Cardiac muscle cell (in vitro differentiated cells and primary cell): ENCODE data around the gene LY6G6D. TPM values are rescaled to one million over a fixed set of nuclear protein-coding genes. Genes with fewer than 3 reads are reported as not detected.
A peak's percentile ranks its signal among the peaks of the same experiment; 100 is the strongest.
"Not testable (repeated sequence)": the region's sequence is repeated elsewhere in the genome, so short reads cannot be mapped to it uniquely, and the experiment has no call there.

Experiments
- DNase-seq, 2 donors: peaks; one replicate each; pipeline versions ENCODE4 v3.0.0 to v3.0.0-alpha.2; 2010 to 2017; ENCODE audit warnings: low read depth in 1 of 2, low spot score in 1 of 2
- H3K27ac ChIP-seq: fragments of 200-600 bp; sonication (generic); 2 replicates; pipeline ENCODE4 v1.5.1; 2016
- H3K27me3 ChIP-seq: fragments of 200-600 bp; sonication (generic); 2 replicates; pipeline ENCODE4 v1.6.0; 2016; ENCODE audit warnings: control low read depth
- H3K36me3 ChIP-seq: fragments of 200-600 bp; sonication (generic); 2 replicates; pipeline ENCODE4 v1.5.1; 2016; ENCODE audit warnings: control low read depth
- H3K4me1 ChIP-seq: fragments of 200-600 bp; sonication (generic); 2 replicates; pipeline ENCODE4 v1.8.1; 2017; ENCODE audit warnings: low read depth, mild to moderate bottlenecking, mixed run types
- H3K4me3 ChIP-seq: fragments of 200-600 bp; sonication (generic); 2 replicates; pipeline ENCODE4 v1.5.1; 2016; ENCODE audit warnings: mild to moderate bottlenecking
- H3K9me3 ChIP-seq: fragments of 200-600 bp; sonication (generic); 2 replicates; pipeline ENCODE4 v1.5.1; 2017; ENCODE audit warnings: low read depth, mild to moderate bottlenecking, control low read depth
- polyA plus RNA-seq: library from polyadenylated mRNA; unstranded; fragments of >200 nt; fragmentation: Nextera tagmentation; extraction: Ambion mirVana; gene quantifications from 2 replicates; pipeline ENCODE4 v1.2.1, GENCODE V29; 2016
- total RNA-seq: library from RNA; depleted of rRNA; stranded (reverse); fragments of >200 nt; gene quantifications from 2 replicates; pipeline ENCODE4 v1.2.3, GENCODE V29; 2016
- TF ChIP-seq, protein P1 (sequence below): IDR thresholded peaks from 2 replicates; pipeline ENCODE4 v1.5.1; 2012; ENCODE audit warnings: low read depth, mild to moderate bottlenecking, low read length

Gene LY6G6D
- total and polyA plus RNA-seq, 2 experiments from 2014 or later: not detected

DNA sequence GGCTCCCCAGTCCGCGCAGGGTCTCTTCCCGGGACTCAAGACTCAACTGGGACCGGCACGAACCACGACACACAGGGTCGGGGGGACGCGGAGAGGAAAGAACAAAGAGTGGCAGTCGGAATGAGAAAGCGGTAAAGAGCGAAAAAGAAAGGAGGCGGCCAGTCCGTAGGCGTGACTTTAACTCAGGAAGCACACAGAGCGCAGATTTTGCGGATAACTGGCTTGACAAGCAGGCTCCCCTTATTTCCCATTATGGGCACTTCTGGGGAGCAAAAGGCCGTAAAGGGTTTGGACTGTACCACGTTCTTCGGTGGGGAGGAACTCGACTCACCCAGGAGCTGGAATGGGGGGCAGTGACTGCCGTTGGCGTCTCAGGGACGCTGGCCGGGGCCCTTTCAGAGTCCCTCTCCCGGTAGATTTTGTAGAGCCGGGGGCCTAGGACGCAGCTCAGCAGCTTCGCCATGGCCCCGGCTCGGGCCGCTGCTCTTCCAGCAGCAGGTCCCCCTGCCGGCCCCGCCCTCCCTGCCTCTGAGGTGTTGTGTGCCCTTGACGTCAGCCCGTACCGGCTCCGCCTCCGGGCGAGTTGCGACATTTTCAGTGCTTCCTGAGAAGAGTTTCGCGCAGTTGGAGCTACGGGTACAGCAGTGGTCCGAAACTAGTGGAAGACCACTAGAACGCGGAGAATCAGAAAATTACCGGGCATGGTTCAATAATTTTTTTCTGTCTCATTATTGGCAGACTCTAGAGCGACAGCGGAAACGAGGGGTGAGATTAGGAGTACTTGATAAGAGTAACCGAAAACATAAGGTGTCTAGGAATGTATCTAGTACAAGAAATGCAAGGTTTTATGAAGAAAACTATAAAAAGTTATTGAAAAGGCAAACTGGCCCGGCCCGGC lies 12.1 kb upstream of the LY6G6D start, which contains the start of gene ABHD16A:
Gene ABHD16A, minus strand, starts transcription at position 506 of the 898 bp plus-strand sequence. Its CDS starts 43 bp downstream, at position 463.
- Histone ChIP-seq H3K27me3 (no peaks in the 10 kb centered on the region), H3K9me3 (no peaks in the 10 kb centered on the region), H3K4me3 (peak within 1 kb of the TSS; percentile 88), H3K27ac (peak within 1 kb of the TSS; percentile 96), H3K36me3 (peaks cover 5% of the 10 kb centered on the region), H3K4me1 (peaks cover 8% of the 10 kb centered on the region)
- TF ChIP-seq, protein P1, sequence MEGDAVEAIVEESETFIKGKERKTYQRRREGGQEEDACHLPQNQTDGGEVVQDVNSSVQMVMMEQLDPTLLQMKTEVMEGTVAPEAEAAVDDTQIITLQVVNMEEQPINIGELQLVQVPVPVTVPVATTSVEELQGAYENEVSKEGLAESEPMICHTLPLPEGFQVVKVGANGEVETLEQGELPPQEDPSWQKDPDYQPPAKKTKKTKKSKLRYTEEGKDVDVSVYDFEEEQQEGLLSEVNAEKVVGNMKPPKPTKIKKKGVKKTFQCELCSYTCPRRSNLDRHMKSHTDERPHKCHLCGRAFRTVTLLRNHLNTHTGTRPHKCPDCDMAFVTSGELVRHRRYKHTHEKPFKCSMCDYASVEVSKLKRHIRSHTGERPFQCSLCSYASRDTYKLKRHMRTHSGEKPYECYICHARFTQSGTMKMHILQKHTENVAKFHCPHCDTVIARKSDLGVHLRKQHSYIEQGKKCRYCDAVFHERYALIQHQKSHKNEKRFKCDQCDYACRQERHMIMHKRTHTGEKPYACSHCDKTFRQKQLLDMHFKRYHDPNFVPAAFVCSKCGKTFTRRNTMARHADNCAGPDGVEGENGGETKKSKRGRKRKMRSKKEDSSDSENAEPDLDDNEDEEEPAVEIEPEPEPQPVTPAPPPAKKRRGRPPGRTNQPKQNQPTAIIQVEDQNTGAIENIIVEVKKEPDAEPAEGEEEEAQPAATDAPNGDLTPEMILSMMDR: no peak
- DNase-seq: peak; percentile 99

DNA sequence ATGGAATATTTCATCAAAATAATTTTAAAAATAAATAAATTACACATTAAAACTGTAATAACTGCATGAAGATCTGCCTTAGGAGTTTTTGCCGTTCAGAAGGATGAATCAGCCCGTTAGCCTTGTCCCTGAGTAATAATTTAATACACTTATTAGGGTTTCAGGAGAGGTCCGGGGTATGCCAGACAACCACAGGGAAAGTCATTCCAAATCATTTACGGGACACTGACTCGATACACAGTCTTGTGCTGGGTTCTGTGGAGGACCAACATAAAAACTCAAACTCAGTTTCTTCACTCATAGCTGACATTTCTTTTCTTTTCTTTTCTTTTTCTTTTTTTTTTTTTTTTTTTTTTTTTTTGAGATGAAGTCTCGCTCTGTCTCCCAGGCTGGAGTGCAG lies 9.2 kb upstream of the LY6G6D start:
- Histone ChIP-seq H3K36me3 (no peaks in the 10 kb centered on the region), H3K9me3 (no peaks in the 10 kb centered on the region), H3K4me3 (no peak overlapping the region), H3K27me3 (no peaks in the 10 kb centered on the region), H3K4me1 (peaks cover 8% of the 10 kb centered on the region), H3K27ac (no peak overlapping the region)
- TF ChIP-seq, protein P1: no peak
- no peak for DNase-seq

DNA sequence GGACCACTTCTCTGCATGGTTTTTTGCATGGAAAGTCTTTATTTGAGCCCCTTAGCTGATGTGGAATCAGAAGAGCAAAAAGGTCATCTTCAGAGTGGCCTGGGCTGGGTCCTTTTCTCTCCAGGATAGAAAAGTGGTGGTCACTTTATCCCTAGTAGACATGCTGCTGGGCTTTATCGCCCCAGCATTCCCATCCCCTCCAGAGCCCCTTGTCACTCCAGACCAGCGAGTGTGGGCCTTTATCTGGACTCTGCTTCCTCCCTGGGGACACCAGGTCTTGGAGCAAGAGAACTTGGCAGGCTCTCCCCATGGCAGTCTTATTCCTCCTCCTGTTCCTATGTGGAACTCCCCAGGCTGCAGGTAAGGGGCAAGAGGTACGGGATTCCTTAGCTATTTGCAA lies 8.5 kb upstream of the LY6G6D start, which contains the start of gene LY6G6F:
Gene LY6G6F, plus strand, starts transcription at position 268 of the 400 bp plus-strand sequence. Its CDS starts 41 bp downstream, at position 309.
- no peaks in the 10 kb centered on the region for H3K9me3 ChIP-seq
- TF ChIP-seq, protein P1: no peak
- H3K4me1 ChIP-seq: peaks cover 6% of the 10 kb centered on the region
- DNase-seq: peak in 1 of 2 donors; percentile 62
- H3K36me3 ChIP-seq: no peaks in the 10 kb centered on the region
- H3K4me3 ChIP-seq: no peak within 1 kb of the TSS
- no peaks in the 10 kb centered on the region for H3K27me3 ChIP-seq
- H3K27ac ChIP-seq: no peak within 1 kb of the TSS

DNA sequence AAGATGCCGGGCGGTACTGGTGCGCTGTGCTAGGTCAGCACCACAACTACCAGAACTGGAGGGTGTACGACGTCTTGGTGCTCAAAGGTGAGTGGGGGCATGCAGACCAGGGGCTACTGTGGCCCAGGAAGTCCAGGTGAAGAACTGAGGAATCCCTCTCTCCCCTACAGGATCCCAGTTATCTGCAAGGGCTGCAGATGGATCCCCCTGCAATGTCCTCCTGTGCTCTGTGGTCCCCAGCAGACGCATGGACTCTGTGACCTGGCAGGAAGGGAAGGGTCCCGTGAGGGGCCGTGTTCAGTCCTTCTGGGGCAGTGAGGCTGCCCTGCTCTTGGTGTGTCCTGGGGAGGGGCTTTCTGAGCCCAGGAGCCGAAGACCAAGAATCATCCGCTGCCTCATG lies 7.4 kb upstream of the LY6G6D start:
- H3K4me1 ChIP-seq: no peaks in the 10 kb centered on the region
- no peaks in the 10 kb centered on the region for H3K36me3 ChIP-seq
- H3K4me3 ChIP-seq: no peak overlapping the region
- H3K27me3 ChIP-seq: no peaks in the 10 kb centered on the region
- no peak overlapping the region for H3K27ac ChIP-seq
- TF ChIP-seq, protein P1: no peak
- no peak for DNase-seq
- no peaks in the 10 kb centered on the region for H3K9me3 ChIP-seq

DNA sequence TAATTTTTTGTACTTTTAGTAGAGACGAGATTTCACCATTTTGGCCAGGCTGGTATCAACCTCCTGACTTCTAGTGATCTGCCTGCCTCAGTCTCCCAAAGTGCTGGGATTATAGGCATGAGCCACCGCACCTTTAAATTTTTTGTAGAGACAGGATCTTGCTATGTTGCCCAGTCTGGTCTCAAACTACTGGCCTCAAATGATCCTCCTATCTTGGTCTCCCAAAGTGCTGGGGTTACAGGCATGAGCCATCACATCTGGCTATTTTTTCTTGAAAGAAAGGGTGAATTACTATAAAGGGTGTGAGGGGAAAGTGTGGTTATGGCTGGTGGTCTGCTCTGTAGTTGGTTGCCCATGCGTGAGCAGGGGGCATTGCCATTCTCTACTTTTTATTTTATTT lies 6.9 kb upstream of the LY6G6D start:
- no peaks in the 10 kb centered on the region for H3K4me1 ChIP-seq
- TF ChIP-seq, protein P1: no peak
- H3K27me3 ChIP-seq: no peaks in the 10 kb centered on the region
- no peaks in the 10 kb centered on the region for H3K36me3 ChIP-seq
- H3K27ac ChIP-seq: no peak overlapping the region
- no peak overlapping the region for H3K4me3 ChIP-seq
- DNase-seq: no peak
- H3K9me3 ChIP-seq: no peaks in the 10 kb centered on the region

DNA sequence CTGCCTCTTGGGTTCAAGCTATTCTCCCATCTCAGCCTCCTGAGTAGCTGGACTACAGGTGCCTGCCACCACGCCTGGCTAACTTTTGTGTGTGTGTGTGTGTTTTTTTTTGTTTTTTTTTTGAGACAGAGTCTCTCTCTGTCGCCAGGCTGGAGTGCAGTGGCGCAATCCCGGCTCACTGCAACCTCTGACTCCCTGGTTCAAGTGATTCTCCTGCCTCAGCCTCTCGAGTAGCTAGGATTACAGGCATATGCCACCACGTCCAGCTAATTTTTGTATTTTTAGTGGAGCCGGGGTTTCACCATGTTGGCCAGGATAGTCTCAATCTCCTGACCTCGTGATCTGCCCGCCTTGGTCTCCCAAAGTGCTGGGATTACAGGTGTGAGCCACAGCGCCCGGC lies 6.0 kb upstream of the LY6G6D start:
- not testable (repeated sequence) for H3K9me3 ChIP-seq, DNase-seq, H3K36me3 ChIP-seq, H3K4me3 ChIP-seq, H3K4me1 ChIP-seq, H3K27me3 ChIP-seq, H3K27ac ChIP-seq
